ENCODE measurements around the gene PTPN14.

PTPN14 gene

GRCh38 chr1:214300149-214300780 lies 251.1 kb downstream of the PTPN14 start:
- no peak for TF ChIP-seq JUND (IDR thresholded peaks at IDR 0.05; ENCODE audit: low read depth)
- no peak for DNase-seq (ENCODE audit: low read depth in 1 of 2, low spot score in 1 of 2)
- in situ Hi-C loops (cut with HindIII; ENCODE audit: low pct_unique_long_range_greater_than_20kb, low sequenced_read_pairs): no loop called here

All from T47D (cell line).